Measurements from ENCODE around the gene ILKAP.
A peak's percentile ranks its signal among the peaks of the same experiment; 100 is the strongest.

Gene ILKAP

GRCh38 chr2:238237431-238238135, 34.1 kb upstream of the ILKAP start:
- DNase-seq: no peak

GRCh38 chr2:238236571-238236970, 33.1 kb upstream of the ILKAP start:
- no peak for DNase-seq

- no peak for DNase-seq
Measured at GRCh38 chr2:238235856-238236255, 32.4 kb upstream of the ILKAP start.

GRCh38 chr2:238235331-238235732, 31.8 kb upstream of the ILKAP start:
- no peak for DNase-seq

DNA sequence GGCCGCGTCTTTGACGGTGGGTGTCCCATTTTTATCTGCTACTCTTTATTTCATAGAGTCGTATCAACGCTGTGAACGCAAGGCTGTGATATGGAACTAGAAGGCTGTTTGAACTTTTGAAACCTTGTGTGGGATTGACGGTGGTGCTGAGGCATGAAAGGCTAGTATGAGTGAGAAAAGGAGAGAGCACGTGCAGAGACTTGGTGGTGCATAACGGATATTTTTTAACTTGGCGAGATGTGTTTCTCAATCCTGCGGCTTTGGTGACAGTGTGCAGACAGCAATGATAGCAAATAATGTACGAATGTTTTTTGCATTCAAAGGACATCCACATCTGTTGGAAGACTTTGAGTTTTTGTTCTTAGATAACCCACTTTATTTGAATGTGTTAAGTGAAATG, 30.1 kb upstream of the ILKAP start:
- no peak for DNase-seq

- DNase-seq: no peak
Measured at GRCh38 chr2:238231809-238232208, 28.3 kb upstream of the ILKAP start.

GRCh38 chr2:238231251-238231793, 27.8 kb upstream of the ILKAP start:
- peak; percentile 71 for DNase-seq

DNA sequence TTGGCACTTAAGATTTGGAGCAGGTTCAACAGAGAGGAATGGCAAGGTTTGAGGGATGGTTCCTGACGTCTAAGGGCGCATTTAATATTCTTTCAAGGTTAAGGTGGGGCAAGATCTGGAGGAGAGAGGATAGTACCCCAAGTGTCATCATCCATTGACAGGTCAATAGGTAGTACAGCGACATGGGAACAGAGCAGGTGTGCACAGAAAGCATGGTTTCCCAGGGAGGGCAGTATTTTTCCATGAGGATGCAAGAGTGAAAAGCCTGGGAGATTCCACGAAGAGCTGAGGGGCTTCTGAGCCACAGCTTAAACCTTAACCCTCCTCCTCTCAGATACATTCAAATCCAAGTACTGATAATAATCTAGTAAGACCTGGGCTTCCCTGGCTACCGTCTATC, 27.2 kb upstream of the ILKAP start:
- no peak for DNase-seq

- no peak for DNase-seq
Measured at GRCh38 chr2:238228700-238229099, 25.2 kb upstream of the ILKAP start.

- no peak for DNase-seq
Measured at GRCh38 chr2:238227587-238228032, 24.1 kb upstream of the ILKAP start.

DNA sequence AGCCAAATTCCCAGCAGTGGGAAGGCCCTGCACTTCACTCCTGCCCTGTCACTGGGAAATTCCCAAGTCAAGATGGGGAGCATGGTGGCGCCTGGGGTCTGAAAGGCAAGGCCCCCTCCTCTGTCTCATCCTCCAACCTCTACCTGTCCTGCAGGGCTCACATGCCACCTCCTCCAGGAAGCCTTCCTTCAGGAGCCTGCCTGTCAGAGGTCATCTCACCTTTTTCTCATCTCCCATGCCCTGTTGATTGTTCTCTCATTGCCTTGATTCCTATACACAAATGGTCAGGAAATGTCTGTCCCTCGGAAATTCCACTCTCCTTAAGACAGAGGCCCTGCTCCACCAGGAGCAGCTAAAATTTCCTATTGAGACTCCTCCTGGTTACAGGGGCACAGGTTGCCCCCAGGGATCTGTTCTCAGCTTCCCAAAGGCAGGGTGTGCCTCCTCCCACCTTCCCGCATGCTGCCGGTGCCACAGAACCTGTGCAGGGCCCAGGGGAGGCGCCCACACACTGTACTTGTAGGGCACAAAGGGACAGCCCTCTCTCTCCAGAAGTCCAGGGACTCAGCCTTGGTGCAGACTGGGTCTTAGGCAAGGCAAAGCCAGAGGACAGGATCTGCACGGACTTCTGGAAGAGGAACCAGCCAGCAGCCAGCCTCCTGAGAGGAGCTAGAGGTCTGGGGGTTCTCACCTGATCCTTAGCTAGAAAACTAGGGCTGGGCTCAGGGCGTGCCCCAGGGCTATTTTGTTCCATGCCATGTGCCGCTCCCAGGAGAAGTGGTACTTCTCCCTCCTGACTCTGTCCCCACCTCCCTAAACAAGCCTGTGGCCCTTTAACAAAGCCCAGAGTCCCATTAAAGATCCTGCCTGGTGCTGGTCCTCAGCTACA, 23.4 kb upstream of the ILKAP start:
- no peak for DNase-seq

- DNase-seq: no peak
Measured at GRCh38 chr2:238225911-238226697, 22.6 kb upstream of the ILKAP start.

DNA sequence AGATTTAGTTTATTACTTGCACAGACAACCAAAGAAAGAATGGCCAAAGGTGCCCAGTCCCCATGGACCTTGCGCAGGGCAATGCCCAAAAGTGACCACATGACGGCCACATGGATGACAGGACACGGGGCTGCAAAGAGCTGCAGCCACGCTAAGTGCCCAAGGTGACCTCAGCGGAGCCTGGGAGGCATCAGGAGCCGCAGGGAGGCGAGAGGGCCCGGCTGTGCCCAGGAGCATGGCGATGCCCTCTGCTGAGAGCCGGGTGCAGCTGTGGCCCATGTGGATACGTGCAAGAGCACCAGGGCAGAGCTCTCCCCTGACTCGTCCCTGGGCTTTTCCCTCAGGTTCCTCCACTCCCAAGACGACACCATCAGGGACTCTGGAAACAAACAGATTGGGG, 21.6 kb upstream of the ILKAP start:
- no peak for DNase-seq

DNA sequence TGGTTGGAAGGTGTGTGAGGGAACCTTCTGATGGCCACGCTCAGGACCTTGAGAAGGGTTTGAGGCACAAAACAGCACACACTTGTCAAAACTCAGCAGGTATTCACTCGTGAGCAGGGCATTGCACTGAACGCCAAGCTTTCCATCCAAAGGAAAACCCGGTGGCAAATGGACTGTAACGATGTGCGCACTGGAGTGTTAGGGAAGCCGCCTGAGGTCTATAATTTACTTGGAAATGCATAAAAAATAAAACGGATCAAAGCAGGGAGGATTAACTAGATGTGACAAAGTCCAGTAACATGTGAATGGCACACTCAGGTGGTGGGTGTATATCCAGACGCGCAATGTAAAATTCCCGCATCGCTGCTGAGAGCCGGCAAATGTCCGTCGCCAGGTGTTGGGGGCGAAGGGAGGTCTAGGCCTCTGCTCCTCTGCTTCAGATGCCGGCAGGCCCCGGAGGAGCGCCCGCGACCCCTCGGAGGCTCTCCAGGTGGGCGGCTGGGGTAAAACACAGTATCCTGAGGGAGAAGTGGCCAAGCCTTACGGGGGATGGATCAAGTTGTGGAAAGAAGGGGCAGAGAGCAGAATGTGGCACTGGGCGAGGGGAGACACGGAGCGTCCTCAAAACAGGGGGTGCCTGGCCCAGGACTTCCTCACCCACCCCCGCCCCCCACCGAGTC, 21.0 kb upstream of the ILKAP start:
- no peak for DNase-seq

- DNase-seq: no peak
Measured at GRCh38 chr2:238220892-238221521, 17.5 kb upstream of the ILKAP start.

GRCh38 chr2:238220274-238220891, 16.9 kb upstream of the ILKAP start:
- DNase-seq: no peak

GRCh38 chr2:238216651-238217184, 13.2 kb upstream of the ILKAP start:
- DNase-seq: no peak

DNA sequence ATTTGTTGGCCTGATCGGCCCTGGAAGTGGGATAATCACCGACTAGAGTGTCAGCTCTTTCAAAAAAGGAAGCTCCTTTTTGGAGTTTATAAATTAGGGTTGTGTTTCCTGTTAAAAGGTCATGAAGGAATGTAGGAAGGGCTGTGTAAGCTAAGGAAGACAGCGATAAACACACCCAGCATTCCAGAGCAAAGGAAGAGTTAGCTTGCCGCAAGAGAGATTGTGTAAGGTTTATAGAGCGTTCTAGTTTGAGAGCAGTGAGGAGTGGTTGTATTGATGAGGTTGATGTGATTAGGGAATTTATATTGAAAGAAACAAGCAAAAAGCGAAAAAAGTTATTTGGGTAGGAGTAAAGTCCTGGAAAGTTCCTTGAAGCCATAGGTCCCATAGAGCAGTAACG, 3.5 kb upstream of the ILKAP start:
- no peak for DNase-seq

DNA sequence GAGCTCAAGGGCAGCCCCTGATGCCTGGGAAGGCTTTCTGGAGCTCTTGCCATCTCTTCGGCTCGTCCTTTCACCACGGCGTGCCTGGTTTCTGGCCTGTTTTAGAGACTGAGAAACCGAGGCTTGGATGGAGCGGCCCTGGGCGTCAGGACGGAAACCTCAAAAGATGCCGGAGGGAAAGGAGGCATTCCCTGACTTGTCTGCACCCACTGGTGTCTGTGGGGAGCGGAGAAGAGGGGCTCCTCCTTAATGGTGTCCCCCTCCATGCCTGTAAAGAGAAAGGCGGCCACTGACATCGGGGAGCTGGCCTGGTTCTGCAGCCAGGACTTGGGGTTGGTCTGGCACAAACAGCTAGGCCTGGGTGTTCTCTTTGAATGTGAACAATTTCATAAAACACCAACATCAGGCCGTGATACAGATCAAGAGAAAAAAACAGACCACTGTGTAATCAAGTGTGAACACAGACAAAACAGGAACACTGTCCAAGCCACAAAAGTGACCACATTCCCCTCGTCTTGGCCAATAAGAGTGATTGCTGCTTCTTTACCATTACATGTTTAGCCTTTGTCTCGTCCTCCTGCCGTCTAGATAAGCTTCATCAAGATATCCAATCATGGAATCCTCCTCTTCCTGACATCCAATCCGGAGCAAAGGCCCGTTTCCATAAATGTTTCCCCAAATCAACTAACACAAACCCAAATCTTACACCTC, 633 bp upstream of the ILKAP start:
- no peak for DNase-seq

DNA sequence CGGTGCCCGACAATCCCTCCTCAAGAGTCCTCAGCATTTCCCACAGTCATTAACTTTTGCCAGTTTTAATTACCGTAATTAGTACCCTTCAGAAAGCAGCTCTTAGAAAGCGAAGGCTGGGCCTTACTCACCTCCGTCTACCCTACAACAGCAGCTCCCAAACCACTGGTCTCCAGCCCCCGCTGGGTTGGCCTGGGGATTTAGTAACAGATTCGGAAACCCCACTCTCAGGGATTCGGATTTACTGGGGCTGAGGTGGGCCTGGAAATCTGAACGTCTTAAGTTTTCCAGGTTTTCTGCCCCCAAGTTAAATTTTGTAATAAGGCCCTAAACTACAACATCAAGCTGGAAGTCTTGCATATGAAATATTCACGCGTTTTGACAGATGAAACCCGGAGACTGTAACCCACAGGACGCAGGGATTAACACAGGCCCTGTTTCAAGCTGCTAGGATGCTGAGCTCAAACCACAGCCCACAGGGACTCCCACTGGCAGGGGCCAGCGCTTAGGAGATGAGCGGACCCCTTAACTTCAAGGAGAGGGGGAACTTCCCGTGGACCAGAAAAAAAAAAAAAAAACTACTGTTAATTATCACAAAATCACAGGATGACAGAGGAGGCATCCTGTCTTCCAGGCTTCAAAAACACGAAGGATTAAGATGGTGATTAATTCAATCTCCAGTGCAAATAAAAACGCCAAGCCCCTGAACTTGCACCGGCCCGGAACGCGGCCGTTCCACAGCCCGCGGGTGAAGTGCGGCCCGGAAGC, 985 bp downstream of the ILKAP start:
- no peak for DNase-seq
